WTC11 (cell line): ENCODE data around the gene C17orf67. TPM values are rescaled to one million over a fixed set of nuclear protein-coding genes. Genes with fewer than 3 reads are reported as not detected.

Experiments
- ATAC-seq: fragments of 200-7000 bp; cut with Tn5 transposase; 2 replicates; pipeline ENCODE4 v1.10.0; 2021; ENCODE audit warnings: mild to moderate bottlenecking, moderate library complexity
- CTCF ChIA-PET: fragments of 300-600 bp; sonication (Branson Sonifier 250); formaldehyde crosslinking; loops from one replicate; lab custom pipeline; 2021; ENCODE audit warnings: antibody characterized with exemption; lab: Charles Lee
- POLR2A ChIA-PET: fragments of 350-600 bp; sonication (Branson Sonifier 250); formaldehyde crosslinking; loops from one replicate; lab custom pipeline; 2021; ENCODE audit warnings: antibody characterized with exemption; lab: Charles Lee
- DNase-seq: peaks from one replicate; pipeline ENCODE4 v3.0.0; 2021; ENCODE audit warnings: low spot score
- H3K27ac Mint-ChIP-seq: 2 replicates; pipeline ENCODE4 v1.8.0; 2021; ENCODE audit warnings: mixed read lengths
- H3K27me3 Mint-ChIP-seq: 2 replicates; pipeline ENCODE4 v1.8.0; 2021; ENCODE audit warnings: low read depth, mild to moderate bottlenecking, moderate library complexity, mixed read lengths
- H3K36me3 Mint-ChIP-seq: 2 replicates; pipeline ENCODE4 v1.8.0; 2021; ENCODE audit warnings: mixed read lengths
- H3K4me1 Mint-ChIP-seq: 2 replicates; pipeline ENCODE4 v1.8.0; 2022; ENCODE audit warnings: mixed read lengths
- H3K4me3 Mint-ChIP-seq: 2 replicates; pipeline ENCODE4 v1.8.0; 2021; ENCODE audit warnings: mild to moderate bottlenecking, moderate library complexity, mixed read lengths
- H3K9me3 Mint-ChIP-seq: 2 replicates; pipeline ENCODE4 v1.8.0; 2021; ENCODE audit warnings: mixed read lengths
- ARID4B ChIP-seq: sonication (generic); formaldehyde crosslinking; IDR thresholded peaks from 2 replicates; pipeline ENCODE4 v1.8.0; 2023; ENCODE audit warnings: missing genetic modification reagents, mild to moderate bottlenecking, borderline replicate concordance
- ATF3 ChIP-seq: sonication (generic); formaldehyde crosslinking; conservative IDR thresholded peaks from 2 replicates; pipeline ENCODE4 v1.8.1; 2022; ENCODE audit warnings: mild to moderate bottlenecking, missing genetic modification reagents
- CREM ChIP-seq: sonication (generic); formaldehyde crosslinking; IDR thresholded peaks from 2 replicates; pipeline ENCODE4 v1.8.1; 2022; ENCODE audit warnings: mild to moderate bottlenecking, missing genetic modification reagents, moderate library complexity
- CTCF ChIP-seq: fragments of 200-600 bp; IDR thresholded peaks from 2 replicates; pipeline ENCODE4 v1.8.0; 2022; ENCODE audit warnings: antibody characterized with exemption
- ELF4 ChIP-seq: sonication (generic); formaldehyde crosslinking; IDR thresholded peaks from 2 replicates; pipeline ENCODE4 v1.8.1; 2022; ENCODE audit warnings: low read depth, mild to moderate bottlenecking, moderate library complexity, missing genetic modification reagents
- FOXP4 ChIP-seq: sonication (generic); formaldehyde crosslinking; IDR thresholded peaks from 2 replicates; pipeline ENCODE4 v1.8.0; 2022; ENCODE audit warnings: mild to moderate bottlenecking, missing genetic modification reagents
- MAX ChIP-seq: sonication (generic); formaldehyde crosslinking; IDR thresholded peaks from 2 replicates; pipeline ENCODE4 v1.8.0; 2022; ENCODE audit warnings: mild to moderate bottlenecking, missing genetic modification reagents
- NFATC4 ChIP-seq: fragments of 250-450 bp; sonication (Bioruptor Pico); IDR thresholded peaks from 2 replicates; pipeline ENCODE4 v1.9.0; 2021; ENCODE audit warnings: mild to moderate bottlenecking
- NFE2L1 ChIP-seq: sonication (generic); formaldehyde crosslinking; IDR thresholded peaks from 2 replicates; pipeline ENCODE4 v1.8.1; 2023; ENCODE audit warnings: missing genetic modification reagents
- NR1H2 ChIP-seq: sonication (generic); formaldehyde crosslinking; IDR thresholded peaks from 2 replicates; pipeline ENCODE4 v1.9.0; 2021; ENCODE audit warnings: mild to moderate bottlenecking, moderate library complexity, missing genetic modification reagents
- NR3C1 ChIP-seq: sonication (generic); formaldehyde crosslinking; conservative IDR thresholded peaks from 2 replicates; pipeline ENCODE4 v1.8.1; 2023; ENCODE audit warnings: low read depth, mild to moderate bottlenecking, missing genetic modification reagents
- SOX15 ChIP-seq: fragments of 250-450 bp; sonication (Bioruptor Pico); IDR thresholded peaks from 2 replicates; pipeline ENCODE4 v1.9.0; 2021; ENCODE audit warnings: mild to moderate bottlenecking
- ZNF219 ChIP-seq: sonication (generic); formaldehyde crosslinking; IDR thresholded peaks from 2 replicates; pipeline ENCODE4 v1.8.0; 2023; ENCODE audit warnings: missing genetic modification reagents, mild to moderate bottlenecking, borderline replicate concordance
- ZNF232 ChIP-seq: sonication (generic); formaldehyde crosslinking; IDR thresholded peaks from 2 replicates; pipeline ENCODE4 v1.8.0; 2022; ENCODE audit warnings: mild to moderate bottlenecking, missing genetic modification reagents
- ZNF263 ChIP-seq: sonication (generic); formaldehyde crosslinking; IDR thresholded peaks from 2 replicates; pipeline ENCODE4 v1.8.1; 2022; ENCODE audit warnings: low read depth, mild to moderate bottlenecking, moderate library complexity, missing genetic modification reagents
- ZNF281 ChIP-seq: sonication (generic); formaldehyde crosslinking; IDR thresholded peaks from 2 replicates; pipeline ENCODE4 v1.8.0; 2023; ENCODE audit warnings: mild to moderate bottlenecking, missing genetic modification reagents
- ZNF317 ChIP-seq: sonication (generic); formaldehyde crosslinking; IDR thresholded peaks from 2 replicates; pipeline ENCODE4 v1.8.1; 2023; ENCODE audit warnings: low read depth, mild to moderate bottlenecking, moderate library complexity, missing genetic modification reagents, borderline replicate concordance
- ZNF416 ChIP-seq: fragments of 250-450 bp; sonication (Bioruptor Pico); IDR thresholded peaks from 2 replicates; pipeline ENCODE4 v1.9.0; 2021; ENCODE audit warnings: mild to moderate bottlenecking, inconsistent platforms
- ZNF423 ChIP-seq: fragments of 250-450 bp; sonication (Bioruptor Pico); IDR thresholded peaks from 2 replicates; pipeline ENCODE4 v2.1.2; 2022; ENCODE audit warnings: mild to moderate bottlenecking, moderate library complexity
- ZNF425 ChIP-seq: fragments of 250-450 bp; sonication (Bioruptor Pico); conservative IDR thresholded peaks from 2 replicates; pipeline ENCODE4 v1.9.0; 2021; ENCODE audit warnings: mild to moderate bottlenecking
- total RNA-seq: library from RNA; stranded (reverse); gene quantifications from 3 replicates; pipeline ENCODE4 v1.2.3, GENCODE V29; 2021

Gene C17orf67
- total RNA-seq, 1 experiment from 2014 or later, result 3.3 TPM

GRCh38 chr17:56866496-56866895 lies 32.8 kb upstream of the C17orf67 start:
- H3K4me1 Mint-ChIP-seq, result no peaks in the 10 kb centered on the region
- no peaks in the 10 kb centered on the region for H3K27me3 Mint-ChIP-seq
- DNase-seq (no peak), ATAC-seq (peak; percentile 67)
- H3K4me3 Mint-ChIP-seq, result no peak overlapping the region
- POLR2A ChIA-PET, result no interaction called here
- CTCF ChIA-PET, result interaction anchor here (2.2 kb wide), 1 partner anchor 47 kb away, joined by 9 read pairs; no protein-coding TSS in a partner anchor
- H3K27ac Mint-ChIP-seq, result no peak overlapping the region
- TF ChIP-seq SOX15 (no peak), ZNF416 (CRISPR knock-in tag) (no peak), NR3C1 (CRISPR knock-in tag) (no peak), ATF3 (CRISPR knock-in tag) (no peak), FOXP4 (CRISPR knock-in tag) (no peak), ELF4 (CRISPR knock-in tag) (no peak), ZNF317 (no peak), ZNF281 (no peak), ZNF219 (no peak), NR1H2 (CRISPR knock-in tag) (no peak), ZNF263 (no peak), NFATC4 (CRISPR knock-in tag) (no peak), CTCF (no peak), MAX (CRISPR knock-in tag) (no peak)
- no peaks in the 10 kb centered on the region for H3K9me3 Mint-ChIP-seq
- H3K36me3 Mint-ChIP-seq, result no peaks in the 10 kb centered on the region; the same call in 1 of the 2 replicates

GRCh38 chr17:56866076-56866475 lies 32.4 kb upstream of the C17orf67 start:
- no peaks in the 10 kb centered on the region for H3K4me1 Mint-ChIP-seq
- no peak for ATAC-seq
- TF ChIP-seq CREM (CRISPR knock-in tag) (no peak), CTCF (no peak), ZNF425 (CRISPR knock-in tag) (no peak), ARID4B (CRISPR knock-in tag) (no peak), ZNF232 (no peak), NFE2L1 (CRISPR knock-in tag) (no peak), ZNF423 (CRISPR knock-in tag) (no peak), ZNF219 (no peak)

More at GRCh38 chr17:56866076-56866475, 32.4 kb upstream of the C17orf67 start:
- no peak overlapping the region for H3K27ac Mint-ChIP-seq
- ChIA-PET POLR2A (no interaction called here), CTCF (no interaction called here)
- no peaks in the 10 kb centered on the region; the same call in 1 of the 2 replicates for H3K36me3 Mint-ChIP-seq
- H3K9me3 Mint-ChIP-seq, result no peaks in the 10 kb centered on the region
- no peaks in the 10 kb centered on the region for H3K27me3 Mint-ChIP-seq
- no peak overlapping the region for H3K4me3 Mint-ChIP-seq
- no peak for DNase-seq
